Osteoblast (primary cell): ENCODE results near the gene EHD4. TPM values are rescaled to one million over a fixed set of nuclear protein-coding genes. Genes with fewer than 3 reads are reported as not detected.

ENCODE experiments used
- DNase-seq: peaks from one replicate; pipeline ENCODE4 v3.0.0; 2011; ENCODE audit warnings: low spot score, mixed read lengths; ENCODE audit not compliant: insufficient read length; ENCODE audit errors: missing footprints
- H2AFZ ChIP-seq: 2 replicates; pipeline ENCODE4 v1.6.0; 2011; ENCODE audit warnings: mild to moderate bottlenecking, low read length
- H3K27ac ChIP-seq: 2 replicates; pipeline ENCODE4 v1.5.1; 2011; ENCODE audit warnings: mild to moderate bottlenecking, low read depth, low read length, moderate library complexity
- H3K27me3 ChIP-seq: 2 replicates; pipeline ENCODE4 v1.6.0; 2012; ENCODE audit warnings: mild to moderate bottlenecking, control low read depth, inconsistent platforms, low read length, moderate library complexity; ENCODE audit not compliant: insufficient read depth
- H3K36me3 ChIP-seq: 2 replicates; pipeline ENCODE4 v1.5.1; 2011; ENCODE audit warnings: mild to moderate bottlenecking, low read length, control low read depth, moderate library complexity; ENCODE audit not compliant: insufficient read depth
- H3K4me1 ChIP-seq: 2 replicates; pipeline ENCODE4 v1.5.1; 2011; ENCODE audit warnings: mild to moderate bottlenecking, low read length, control low read depth, moderate library complexity; ENCODE audit not compliant: insufficient read depth
- H3K4me2 ChIP-seq: 2 replicates; pipeline ENCODE4 v1.6.0; 2011; ENCODE audit warnings: mild to moderate bottlenecking, low read length; ENCODE audit not compliant: insufficient read depth
- H3K4me3 ChIP-seq: fragments of 200-600 bp; sonication (generic); 3 replicates; pipeline ENCODE4 v1.5.1; 2012; ENCODE audit warnings: mild to moderate bottlenecking, low read length, inconsistent platforms; ENCODE audit not compliant: insufficient read depth
- H3K79me2 ChIP-seq: 2 replicates; pipeline ENCODE4 v1.6.0; 2012; ENCODE audit warnings: mild to moderate bottlenecking, low read length, control low read depth, inconsistent platforms; ENCODE audit not compliant: insufficient read depth
- H3K9me3 ChIP-seq: 2 replicates; pipeline ENCODE4 v1.5.1; 2011; ENCODE audit warnings: low read depth, low read length, control low read depth
- H4K20me1 ChIP-seq: 2 replicates; pipeline ENCODE4 v1.6.0; 2012; ENCODE audit warnings: mild to moderate bottlenecking, low read length, control low read depth; ENCODE audit not compliant: insufficient read depth
- CTCF ChIP-seq: IDR thresholded peaks from 2 replicates; pipeline ENCODE4 v1.5.1; 2011; ENCODE audit warnings: mild to moderate bottlenecking, low read depth, low read length, moderate library complexity; ENCODE audit errors: extremely low read depth
- total RNA-seq: library from RNA; depleted of rRNA; stranded (reverse); fragments of >200 nt; gene quantifications from 2 replicates; pipeline ENCODE4 v1.2.3, GENCODE V29; 2012

The EHD4 gene
- total RNA-seq, 1 donor: 15.9 TPM

- Histone ChIP-seq H4K20me1 (no peaks in the 10 kb centered on the region), H3K36me3 (no peaks in the 10 kb centered on the region), H3K27ac (no peak overlapping the region), H3K4me1 (no peaks in the 10 kb centered on the region), H3K4me3 (no peak overlapping the region), H3K79me2 (no peaks in the 10 kb centered on the region), H3K9me3 (no peaks in the 10 kb centered on the region), H3K4me2 (no peak overlapping the region), H3K27me3 (no peaks in the 10 kb centered on the region), H2AFZ (no peak overlapping the region)
- no peak for DNase-seq
- TF ChIP-seq CTCF: no peak
Measured at GRCh38 chr15:41861736-41862356, 110.5 kb downstream of the EHD4 start.

- no peak for DNase-seq
- Histone ChIP-seq H3K36me3 (no peaks in the 10 kb centered on the region), H2AFZ (no peak overlapping the region), H4K20me1 (no peaks in the 10 kb centered on the region), H3K4me1 (no peaks in the 10 kb centered on the region), H3K79me2 (no peaks in the 10 kb centered on the region), H3K4me3 (no peak overlapping the region), H3K27ac (no peak overlapping the region), H3K4me2 (no peak overlapping the region), H3K27me3 (peaks cover 2% of the 10 kb centered on the region), H3K9me3 (no peaks in the 10 kb centered on the region)
- TF ChIP-seq CTCF: no peak
Measured at GRCh38 chr15:41860049-41860828, 112.1 kb downstream of the EHD4 start.

GRCh38 chr15:41858756-41859155, 113.6 kb downstream of the EHD4 start:
- Histone ChIP-seq H4K20me1 (no peaks in the 10 kb centered on the region), H3K27me3 (peaks cover 6% of the 10 kb centered on the region), H3K36me3 (no peaks in the 10 kb centered on the region), H3K27ac (no peak overlapping the region), H2AFZ (no peak overlapping the region), H3K4me2 (no peak overlapping the region), H3K4me3 (no peak overlapping the region), H3K4me1 (no peaks in the 10 kb centered on the region), H3K9me3 (no peaks in the 10 kb centered on the region), H3K79me2 (no peaks in the 10 kb centered on the region)
- DNase-seq: no peak
- TF ChIP-seq CTCF: no peak

- Histone ChIP-seq H2AFZ (no peak overlapping the region), H3K4me3 (no peak overlapping the region), H3K9me3 (no peaks in the 10 kb centered on the region), H3K4me2 (no peak overlapping the region), H3K27me3 (peaks cover 7% of the 10 kb centered on the region), H3K79me2 (no peaks in the 10 kb centered on the region), H3K27ac (no peak overlapping the region), H3K4me1 (no peaks in the 10 kb centered on the region), H3K36me3 (no peaks in the 10 kb centered on the region), H4K20me1 (no peaks in the 10 kb centered on the region)
- TF ChIP-seq CTCF: no peak
- DNase-seq: no peak
Measured at GRCh38 chr15:41857316-41857715, 115.0 kb downstream of the EHD4 start.
